Stimulated activated CD4-positive, alpha-beta T cell treated with anti-CD3 and anti-CD28 coated beads, Interleukin-1b, Interleukin-23, amount 100 ng/mL, for 1 hour (primary cell): Measurements from ENCODE around the gene DENND5A.
"Not testable (repeated sequence)": the region's sequence is repeated elsewhere in the genome, so short reads cannot be mapped to it uniquely, and the experiment has no call there.

ENCODE experiments used
- DNase-seq, 2 donors: peaks; one replicate each; pipeline ENCODE4 v3.0.0-alpha.2; 2020; ENCODE audit warnings: low read depth in 2 of 2

Gene DENND5A

DNA sequence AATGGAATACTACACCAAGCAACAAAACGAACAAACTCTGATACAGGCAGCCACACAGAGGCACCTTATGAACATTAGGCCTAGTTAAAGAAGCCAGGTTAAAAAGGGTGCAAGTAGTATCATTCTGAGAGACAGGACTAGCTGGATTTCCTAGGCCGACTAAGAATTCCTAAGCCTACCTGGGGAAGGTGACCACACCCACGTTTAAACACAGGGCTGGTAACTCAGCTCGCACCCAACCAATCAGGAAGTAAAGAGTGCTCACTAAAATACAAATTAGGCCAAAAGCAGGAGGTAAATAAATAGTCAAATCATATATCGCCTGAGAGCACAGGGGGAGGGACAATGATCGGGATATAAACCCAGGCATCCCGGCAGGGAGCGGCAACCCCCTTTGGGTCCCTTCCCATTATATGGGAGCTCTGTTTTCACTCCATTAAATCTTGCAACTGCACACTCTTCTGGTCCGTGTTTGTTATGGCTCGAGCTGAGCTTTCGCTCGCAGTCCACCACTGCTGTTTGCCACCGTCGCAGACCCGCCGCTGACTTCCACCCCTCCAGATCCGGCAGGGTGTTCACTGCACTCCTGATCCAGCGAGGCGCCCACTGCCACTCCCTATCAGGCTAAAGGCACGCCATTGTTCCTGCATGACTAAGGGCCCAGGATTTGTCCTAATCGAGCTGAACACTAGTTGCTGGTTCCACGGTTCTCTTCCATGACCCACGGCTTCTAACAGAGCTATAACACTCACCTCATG is 167.8 kb downstream of the DENND5A start:
- not testable (repeated sequence) for DNase-seq

DNA sequence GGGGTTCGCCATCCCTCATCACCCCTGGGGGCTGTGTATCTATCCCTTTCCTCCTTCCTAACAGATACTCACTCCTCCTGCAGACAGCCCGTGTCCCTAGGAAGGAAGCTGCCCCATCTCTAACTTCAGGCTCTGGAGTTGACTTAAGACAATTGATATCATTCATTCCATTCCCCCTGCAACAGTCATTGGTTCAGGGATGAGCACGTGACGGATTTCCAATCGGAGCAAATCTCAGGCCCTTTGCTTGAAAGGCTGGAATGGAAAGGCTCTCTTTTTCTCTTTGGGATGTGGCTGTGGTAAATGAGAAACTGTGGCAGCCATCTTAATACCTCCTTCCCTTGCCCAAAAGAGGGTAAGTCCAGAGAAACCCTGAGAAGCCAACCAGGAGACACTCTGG is 168.7 kb downstream of the DENND5A start:
- DNase-seq: no peak

DNA sequence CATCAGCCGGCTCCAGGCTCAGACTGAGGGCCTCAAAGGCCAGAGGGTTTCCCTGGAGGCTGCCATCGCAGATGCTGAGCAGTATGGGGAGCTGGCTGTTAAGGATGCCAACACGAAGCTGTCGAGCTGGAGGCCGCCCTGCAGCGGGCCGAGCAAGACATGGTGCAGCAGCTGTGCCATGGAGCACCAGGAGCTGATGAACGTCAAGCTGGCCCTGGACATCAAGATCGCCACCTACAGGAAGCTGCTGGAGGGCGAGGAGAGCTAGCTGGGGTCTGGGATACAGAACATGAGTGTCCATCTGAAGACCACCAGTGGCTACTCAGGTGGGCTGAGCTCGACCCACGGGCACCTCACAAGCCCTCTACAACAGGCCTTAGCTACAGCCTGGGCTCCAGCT is 169.7 kb downstream of the DENND5A start:
- no peak for DNase-seq

DNA sequence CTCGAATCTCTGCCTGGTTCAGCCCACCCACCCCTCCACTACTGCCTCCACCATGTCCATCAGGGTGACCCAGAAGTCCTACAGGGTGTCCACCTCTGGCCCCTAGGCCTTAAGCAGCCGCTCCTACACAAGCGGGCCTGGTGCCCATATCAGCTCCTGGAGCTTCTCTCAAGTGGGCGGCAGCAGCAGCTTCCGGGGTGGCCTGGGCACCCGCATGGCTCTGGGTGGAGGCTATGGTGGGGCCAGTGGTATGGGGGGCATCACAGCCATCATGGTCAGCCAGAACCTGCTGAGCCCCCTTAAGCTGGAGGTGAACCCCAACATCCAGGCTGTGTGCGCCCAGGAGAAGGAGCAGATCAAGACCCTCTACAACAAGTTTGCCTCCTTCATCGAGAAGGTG is 170.7 kb downstream of the DENND5A start:
- no peak for DNase-seq

DNA sequence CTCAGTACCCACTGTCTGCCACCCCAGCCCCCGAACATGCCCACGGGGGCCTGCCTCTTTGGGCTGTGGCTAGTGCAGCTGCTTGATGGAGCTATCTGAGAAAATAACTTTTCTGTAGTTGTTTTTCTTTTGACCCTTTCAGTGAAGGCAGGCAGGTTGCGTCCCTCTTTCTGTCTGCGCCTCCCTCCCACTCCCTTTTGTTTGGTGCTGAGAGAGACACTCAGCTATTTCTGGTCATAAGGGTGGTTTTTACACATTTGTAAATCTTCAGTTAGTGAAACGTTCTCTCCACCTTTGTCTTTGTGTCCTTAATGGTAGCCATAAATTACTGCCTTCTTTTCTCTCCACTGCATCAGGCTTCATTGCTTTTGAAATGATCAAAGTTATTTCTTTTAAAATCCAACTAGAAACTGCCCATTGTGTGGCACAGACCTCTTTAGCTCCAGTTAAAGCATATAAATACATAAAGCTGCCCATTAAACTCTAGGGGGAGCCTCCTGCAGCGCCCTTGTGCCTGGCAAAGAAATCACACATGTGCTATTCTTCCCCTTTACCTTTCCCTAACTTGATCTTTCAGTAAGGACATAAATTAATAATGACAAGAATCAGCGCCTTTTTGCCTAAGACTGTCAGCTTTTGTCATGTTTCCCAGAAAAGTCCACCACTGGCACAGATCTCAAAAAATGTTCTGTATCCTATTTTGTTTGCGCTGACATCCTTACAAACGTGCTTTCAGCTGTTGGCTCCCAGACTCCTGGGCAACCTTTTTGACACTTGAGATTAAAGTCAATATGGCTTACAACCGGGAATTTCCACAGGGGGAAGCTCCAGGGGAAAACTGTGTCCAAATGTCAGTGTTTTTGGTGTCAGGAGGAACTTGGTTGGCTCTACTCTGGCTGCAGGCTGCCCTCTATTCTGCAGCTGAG is 172.0 kb downstream of the DENND5A start:
- no peak for DNase-seq

DNA sequence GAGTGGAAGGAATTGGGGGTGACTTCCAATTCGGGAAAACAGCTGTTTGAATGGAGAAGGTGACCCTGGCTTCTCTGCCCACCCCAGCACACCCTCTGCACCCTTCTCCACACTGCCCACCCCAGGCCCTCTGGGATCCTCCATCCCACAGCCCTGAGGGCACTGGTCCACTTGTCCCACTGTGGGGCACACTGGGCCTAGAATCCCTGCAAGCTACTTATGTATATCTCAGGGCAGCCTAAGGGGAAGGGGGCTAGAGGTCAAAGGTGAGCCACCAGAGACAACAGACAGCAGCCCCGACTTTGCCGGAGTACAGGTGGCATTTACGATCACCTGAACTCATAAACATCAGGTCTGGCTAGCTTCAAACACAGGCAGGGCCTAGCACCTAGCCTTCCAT is 173.1 kb downstream of the DENND5A start:
- no peak for DNase-seq

DNA sequence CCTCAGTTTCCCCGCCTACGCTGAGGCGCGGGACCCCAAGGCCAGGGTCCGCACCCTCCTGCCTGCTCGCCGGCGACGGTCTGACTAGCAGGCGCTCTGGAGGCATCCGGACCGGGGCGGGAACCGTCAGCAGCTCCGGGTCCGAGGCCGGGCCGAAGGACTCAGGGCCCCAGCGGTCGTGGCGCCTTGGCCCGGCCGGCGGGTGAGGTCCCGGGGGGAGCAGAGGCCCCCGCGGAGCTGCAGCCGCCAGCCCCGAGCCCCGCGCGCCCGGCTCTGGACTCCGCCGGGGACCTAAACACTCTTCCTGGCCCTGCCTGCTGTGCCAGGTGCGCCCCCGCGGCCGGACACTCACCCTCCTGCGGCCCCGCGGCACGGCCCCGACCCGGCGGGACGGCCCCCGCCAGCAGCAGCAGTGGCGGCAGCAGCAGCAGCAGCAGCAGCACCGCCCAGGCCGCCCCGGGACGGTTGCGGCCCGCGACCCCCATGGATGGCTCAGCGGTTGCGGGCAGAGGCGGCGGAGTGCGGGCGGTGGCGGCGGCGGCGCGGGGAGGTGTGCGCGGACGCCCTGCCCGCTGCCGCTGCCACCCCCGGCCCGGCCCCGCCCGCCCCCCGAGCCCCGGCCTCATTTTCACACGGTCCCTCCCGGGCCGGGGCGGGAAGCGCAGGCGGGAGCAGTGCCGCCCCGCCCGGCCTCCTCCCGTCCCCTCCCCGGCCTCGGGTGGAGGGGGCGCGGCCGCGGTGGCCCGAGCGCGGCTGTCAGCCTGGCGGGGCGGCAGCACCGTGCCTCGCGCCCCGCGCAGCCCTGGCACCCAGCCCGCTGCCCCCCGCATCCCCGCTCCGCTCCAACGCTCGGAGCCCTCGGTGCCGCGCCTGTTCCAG is 173.9 kb downstream of the DENND5A start, which contains the start of gene SCUBE2:
SCUBE2 (minus strand) TSS at position 556 of the 879 bp plus-strand sequence; CDS start at position 485, 71 bp downstream.
- DNase-seq: no peak

DNA sequence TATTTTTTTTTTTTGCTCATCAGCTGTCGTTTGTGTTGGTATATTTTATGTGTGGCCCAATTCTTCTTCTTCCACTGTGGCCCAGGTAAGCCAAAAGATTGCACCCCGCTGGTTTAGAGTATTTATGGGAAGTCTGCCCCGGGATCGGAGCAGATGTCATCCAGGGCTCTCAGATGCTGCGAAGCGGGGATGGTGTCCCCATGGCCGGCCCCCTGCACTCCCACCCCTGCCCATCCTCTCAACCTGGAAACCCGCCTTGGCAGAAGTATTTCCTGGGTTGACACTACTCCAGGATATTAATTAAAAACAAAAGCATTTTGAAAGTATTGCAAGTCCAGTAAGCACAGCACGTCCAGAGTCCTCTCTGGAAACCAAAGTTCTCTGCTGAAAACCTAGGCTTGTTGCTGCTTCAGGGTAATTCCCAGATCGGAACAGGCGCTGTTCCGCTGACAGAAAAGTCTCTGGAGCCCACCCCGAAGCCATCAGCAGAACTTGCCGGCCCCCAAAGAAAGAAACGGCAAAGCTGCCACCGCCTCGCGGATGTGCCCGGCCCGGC is 174.6 kb downstream of the DENND5A start:
- DNase-seq: no peak

DNA sequence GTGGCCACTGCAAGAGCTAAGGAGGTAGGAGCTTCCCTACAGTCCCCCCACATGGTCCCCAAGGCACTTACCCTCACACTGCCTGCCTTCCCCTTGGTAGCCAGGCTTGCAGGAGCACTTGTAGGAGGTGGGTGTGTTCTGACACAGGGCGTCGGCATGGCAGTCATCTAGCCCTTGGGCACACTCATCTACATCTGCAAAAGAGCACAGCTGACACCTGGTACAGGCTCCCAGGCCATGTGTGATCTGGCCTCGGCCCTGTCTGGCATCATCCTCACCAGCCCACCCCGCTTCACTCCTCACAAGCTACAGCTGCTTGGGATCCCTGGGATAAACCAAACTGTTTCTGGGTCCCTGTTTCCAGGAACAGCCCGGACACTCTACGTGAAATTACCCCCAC is 175.5 kb downstream of the DENND5A start:
- no peak for DNase-seq

DNA sequence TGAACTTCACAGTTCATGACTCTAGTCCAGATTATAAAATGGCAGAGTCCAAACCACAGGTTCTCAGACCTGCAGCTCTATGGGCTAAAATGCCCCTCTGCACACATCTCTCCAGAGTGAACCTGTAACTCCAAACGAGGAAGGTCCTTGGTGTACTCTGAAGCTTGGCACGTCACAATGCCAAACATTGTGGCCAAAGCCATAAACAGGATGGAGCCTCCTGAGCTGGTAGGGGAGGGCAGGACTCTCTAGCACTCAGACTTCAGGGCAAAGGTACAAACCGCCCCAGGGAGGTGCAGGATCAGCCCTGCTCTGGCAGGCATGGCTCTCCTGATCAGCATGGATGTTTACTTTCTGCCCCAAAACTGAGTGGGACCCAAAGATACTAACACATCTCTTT is 176.1 kb downstream of the DENND5A start:
- DNase-seq: no peak
